SJCRH30 (cell line): ENCODE measurements around the gene PERM1. TPM values are rescaled to one million over a fixed set of nuclear protein-coding genes. Genes with fewer than 3 reads are reported as not detected.

ENCODE experiments used
- DNase-seq, 2 experiments: peaks; one replicate each; pipeline ENCODE4 v3.0.0-alpha.2; 2015 to 2020
- H3K27ac ChIP-seq: fragments of 250-450 bp; sonication (Bioruptor Pico); 2 replicates; pipeline ENCODE4 v1.5.1; 2020; ENCODE audit warnings: mild to moderate bottlenecking, moderate library complexity
- H3K27me3 ChIP-seq: fragments of 250-450 bp; sonication (Bioruptor Pico); 2 replicates; pipeline ENCODE4 v1.5.1; 2020; ENCODE audit warnings: mild to moderate bottlenecking, moderate library complexity
- H3K36me3 ChIP-seq: fragments of 250-450 bp; sonication (Bioruptor Pico); 2 replicates; pipeline ENCODE4 v1.5.1; 2020; ENCODE audit warnings: mild to moderate bottlenecking, moderate library complexity
- H3K4me1 ChIP-seq: fragments of 250-450 bp; sonication (Bioruptor Pico); 2 replicates; pipeline ENCODE4 v1.5.1; 2020; ENCODE audit warnings: mild to moderate bottlenecking, moderate library complexity
- H3K4me3 ChIP-seq: fragments of 250-450 bp; sonication (Bioruptor Pico); 2 replicates; pipeline ENCODE4 v1.5.1; 2020; ENCODE audit warnings: mild to moderate bottlenecking, moderate library complexity
- H3K9me3 ChIP-seq: fragments of 250-450 bp; sonication (Bioruptor Pico); replicated peaks from 2 replicates; pipeline ENCODE4 v1.5.1; 2020; ENCODE audit warnings: mild to moderate bottlenecking, moderate library complexity
- total RNA-seq: library from RNA; depleted of rRNA; stranded (reverse); fragments of >200 nt; shearing (Covaris generic); gene quantifications from 2 replicates; pipeline ENCODE4 v1.2.3, GENCODE V29; 2014

Gene PERM1
- total RNA-seq, 1 experiment from 2014 or later, result not detected

- peaks cover 24% of the 10 kb centered on the region for H3K4me1 ChIP-seq
- no peaks in the 10 kb centered on the region for H3K9me3 ChIP-seq
- no peaks in the 10 kb centered on the region for H3K36me3 ChIP-seq
- DNase-seq, result peak; percentile 88 to 93
- H3K27ac ChIP-seq, result peak overlapping the region; percentile 93
- H3K4me3 ChIP-seq, result peak overlapping the region; percentile 27
- H3K27me3 ChIP-seq, result no peaks in the 10 kb centered on the region
These were observed 23.1 kb upstream of the PERM1 start for GRCh38 chr1:1004780-1005697.

GRCh38 chr1:1004420-1004779 lies 22.5 kb upstream of the PERM1 start:
- peak overlapping the region; percentile 93 for H3K27ac ChIP-seq
- no peak for DNase-seq
- peak overlapping the region; percentile 27 for H3K4me3 ChIP-seq
- no peaks in the 10 kb centered on the region for H3K36me3 ChIP-seq
- no peaks in the 10 kb centered on the region for H3K27me3 ChIP-seq
- peaks cover 24% of the 10 kb centered on the region for H3K4me1 ChIP-seq
- H3K9me3 ChIP-seq, result no peaks in the 10 kb centered on the region

- H3K4me1 ChIP-seq, result peaks cover 24% of the 10 kb centered on the region
- H3K27ac ChIP-seq, result peak overlapping the region; percentile 93
- DNase-seq, result no peak
- no peaks in the 10 kb centered on the region for H3K27me3 ChIP-seq
- no peaks in the 10 kb centered on the region for H3K9me3 ChIP-seq
- H3K4me3 ChIP-seq, result peak overlapping the region; percentile 27
- no peaks in the 10 kb centered on the region for H3K36me3 ChIP-seq
These were observed 21.9 kb upstream of the PERM1 start for GRCh38 chr1:1003618-1004419.

GRCh38 chr1:1001057-1001783 lies 19.3 kb upstream of the PERM1 start:
- Histone ChIP-seq H3K9me3 (no peaks in the 10 kb centered on the region), H3K36me3 (no peaks in the 10 kb centered on the region), H3K27ac (peak overlapping the region; percentile 94), H3K27me3 (no peaks in the 10 kb centered on the region), H3K4me3 (peak overlapping the region; percentile 70), H3K4me1 (peaks cover 20% of the 10 kb centered on the region)
- DNase-seq, result peak; percentile 74 to 79

GRCh38 chr1:1000357-1001056 lies 18.6 kb upstream of the PERM1 start:
- DNase-seq, result peak; percentile 89 to 90
- no peaks in the 10 kb centered on the region for H3K27me3 ChIP-seq
- no peaks in the 10 kb centered on the region for H3K9me3 ChIP-seq
- H3K36me3 ChIP-seq, result no peaks in the 10 kb centered on the region
- H3K4me1 ChIP-seq, result peaks cover 14% of the 10 kb centered on the region
- H3K27ac ChIP-seq, result peak overlapping the region; percentile 94
- H3K4me3 ChIP-seq, result peak overlapping the region; percentile 70

GRCh38 chr1:999725-1000356 lies 17.9 kb upstream of the PERM1 start, which contains the start of gene HES4:
Gene HES4 (minus strand): TSS chr1:1000097. CDS start chr1:999973, 124 bp downstream.
- peaks cover 10% of the 10 kb centered on the region for H3K4me1 ChIP-seq
- no peaks in the 10 kb centered on the region for H3K27me3 ChIP-seq
- H3K9me3 ChIP-seq, result no peaks in the 10 kb centered on the region
- peak; percentile 95 for DNase-seq
- H3K36me3 ChIP-seq, result no peaks in the 10 kb centered on the region
- peak within 1 kb of the TSS; percentile 70 for H3K4me3 ChIP-seq
- peak within 1 kb of the TSS; percentile 94 for H3K27ac ChIP-seq

- H3K9me3 ChIP-seq, result no peaks in the 10 kb centered on the region
- peaks cover 4% of the 10 kb centered on the region for H3K4me1 ChIP-seq
- DNase-seq, result peak; percentile 60 to 69
- H3K27me3 ChIP-seq, result no peaks in the 10 kb centered on the region
- H3K27ac ChIP-seq, result peak overlapping the region; percentile 94
- H3K36me3 ChIP-seq, result no peaks in the 10 kb centered on the region
- peak overlapping the region; percentile 70 for H3K4me3 ChIP-seq
These were observed 17.3 kb upstream of the PERM1 start for GRCh38 chr1:998995-999724.

- Histone ChIP-seq H3K4me3 (peak overlapping the region; percentile 70), H3K27ac (no peak overlapping the region), H3K4me1 (no peaks in the 10 kb centered on the region), H3K9me3 (no peaks in the 10 kb centered on the region), H3K36me3 (no peaks in the 10 kb centered on the region), H3K27me3 (no peaks in the 10 kb centered on the region)
- DNase-seq, result no peak
These were observed 16.8 kb upstream of the PERM1 start for GRCh38 chr1:998745-998994.

GRCh38 chr1:997993-998744 lies 16.3 kb upstream of the PERM1 start:
- Histone ChIP-seq H3K4me3 (no peak overlapping the region), H3K9me3 (no peaks in the 10 kb centered on the region), H3K27ac (no peak overlapping the region), H3K27me3 (no peaks in the 10 kb centered on the region), H3K4me1 (no peaks in the 10 kb centered on the region), H3K36me3 (no peaks in the 10 kb centered on the region)
- no peak for DNase-seq

GRCh38 chr1:997713-997992 lies 15.8 kb upstream of the PERM1 start:
- no peaks in the 10 kb centered on the region for H3K9me3 ChIP-seq
- no peaks in the 10 kb centered on the region for H3K4me1 ChIP-seq
- DNase-seq, result no peak
- H3K36me3 ChIP-seq, result no peaks in the 10 kb centered on the region
- H3K27me3 ChIP-seq, result no peaks in the 10 kb centered on the region
- no peak overlapping the region for H3K27ac ChIP-seq
- no peak overlapping the region for H3K4me3 ChIP-seq

GRCh38 chr1:996851-997712 lies 15.2 kb upstream of the PERM1 start:
- Histone ChIP-seq H3K27ac (no peak overlapping the region), H3K4me3 (no peak overlapping the region), H3K9me3 (no peaks in the 10 kb centered on the region; the same call in 1 of the 2 replicates), H3K4me1 (no peaks in the 10 kb centered on the region), H3K27me3 (no peaks in the 10 kb centered on the region), H3K36me3 (no peaks in the 10 kb centered on the region)
- no peak for DNase-seq
